SU-DHL-6 (cell line): ENCODE results near the gene GNB1L.

Experiments
- CTCF ChIP-seq: fragments of 200-600 bp; sonication (generic); IDR thresholded peaks from one replicate; pipeline ENCODE4 v1.5.1; 2017; ENCODE audit warnings: antibody characterized with exemption, mild to moderate bottlenecking, low read length, moderate library complexity; ENCODE audit not compliant: insufficient read depth, poor library complexity, severe bottlenecking
- EZH2phosphoT487 ChIP-seq: fragments of 200-600 bp; sonication (generic), shearing (Covaris generic); conservative IDR thresholded peaks from 2 replicates; pipeline ENCODE4 v1.6.1; 2018; ENCODE audit warnings: mild to moderate bottlenecking, antibody characterized with exemption, low read length, moderate library complexity, mixed read lengths

GRCh38 chr22:19748991-19749664 is 105.5 kb downstream of the GNB1L start:
- TF ChIP-seq CTCF (no peak), EZH2phosphoT487 (no peak)
